HepG2 (cell line): ENCODE data around the gene POLA1. TPM values are rescaled to one million over a fixed set of nuclear protein-coding genes. Genes with fewer than 3 reads are reported as not detected.

Experiments used
- FOSL2 ChIP-seq: sonication (generic); formaldehyde crosslinking; IDR thresholded peaks from 2 replicates; pipeline ENCODE4 v1.4.0; 2020; ENCODE audit warnings: missing genetic modification reagents
- FOXC1 ChIP-seq: sonication (generic); formaldehyde crosslinking; IDR thresholded peaks from 2 replicates; pipeline ENCODE4 v1.8.0; 2022; ENCODE audit warnings: mild to moderate bottlenecking, missing genetic modification reagents, borderline replicate concordance
- KDM1A ChIP-seq: IDR thresholded peaks from 2 replicates; pipeline ENCODE4 v1.6.1; 2016; ENCODE audit warnings: missing compliant biosample characterization
- MED1 ChIP-seq: sonication (generic); formaldehyde crosslinking; IDR thresholded peaks from 2 replicates; pipeline ENCODE4 v1.4.0; 2020; ENCODE audit warnings: missing genetic modification reagents
- MTF2 ChIP-seq: sonication (generic); formaldehyde crosslinking; IDR thresholded peaks from 2 replicates; pipeline ENCODE4 v1.5.0; 2020; ENCODE audit warnings: missing genetic modification reagents, borderline replicate concordance
- POLR2AphosphoS5 ChIP-seq: IDR thresholded peaks from 2 replicates; pipeline ENCODE4 v1.6.1; 2012; ENCODE audit warnings: low read depth, low read length
- REPIN1 ChIP-seq: sonication (generic); formaldehyde crosslinking; IDR thresholded peaks from 2 replicates; pipeline ENCODE4 v1.8.0; 2022; ENCODE audit warnings: missing genetic modification reagents, low read depth, mild to moderate bottlenecking, borderline replicate concordance
- REXO4 ChIP-seq: sonication (generic); formaldehyde crosslinking; IDR thresholded peaks from 2 replicates; pipeline ENCODE4 v1.8.0; 2022; ENCODE audit warnings: missing genetic modification reagents, mild to moderate bottlenecking, borderline replicate concordance
- SOX13 ChIP-seq, 3 experiments: fragments of 450-650 bp in 1 of 3; sonication (generic) in 1 of 3; formaldehyde crosslinking in 1 of 3; IDR thresholded peaks in 2 of 3; conservative IDR thresholded peaks in 1 of 3; 2 replicates each; pipeline versions ENCODE4 v1.5.0 to v1.6.1; 2016 to 2020; ENCODE audit warnings: antibody characterized with exemption in 1 of 3, mild to moderate bottlenecking in 1 of 3, missing compliant biosample characterization in 1 of 3, missing genetic modification reagents in 1 of 3, moderate library complexity in 1 of 3
- TBX3 ChIP-seq: fragments of 450-650 bp; IDR thresholded peaks from 2 replicates; pipeline ENCODE4 v1.6.1; 2017; ENCODE audit warnings: antibody characterized with exemption, mild to moderate bottlenecking, inconsistent platforms, borderline replicate concordance
- THYN1 ChIP-seq: sonication (generic); formaldehyde crosslinking; IDR thresholded peaks from 2 replicates; pipeline ENCODE4 v1.8.1; 2023; ENCODE audit warnings: low read depth, mild to moderate bottlenecking, moderate library complexity, missing genetic modification reagents, borderline replicate concordance
- TOE1 ChIP-seq: sonication (generic); formaldehyde crosslinking; IDR thresholded peaks from 2 replicates; pipeline ENCODE4 v1.4.0; 2020; ENCODE audit warnings: mild to moderate bottlenecking, missing genetic modification reagents
- ZKSCAN5 ChIP-seq: sonication (generic); formaldehyde crosslinking; IDR thresholded peaks from 2 replicates; pipeline ENCODE4 v1.5.1; 2020; ENCODE audit warnings: mild to moderate bottlenecking, missing genetic modification reagents
- ZKSCAN8 ChIP-seq: IDR thresholded peaks from 2 replicates; pipeline ENCODE4 v1.6.1; 2016; ENCODE audit warnings: borderline replicate concordance, missing genetic modification reagents, missing compliant biosample characterization
- ZNF136 ChIP-seq: sonication (generic); formaldehyde crosslinking; IDR thresholded peaks from 2 replicates; pipeline ENCODE4 v1.8.1; 2022; ENCODE audit warnings: low read depth, mild to moderate bottlenecking, moderate library complexity, missing genetic modification reagents
- ZNF274 ChIP-seq: sonication (generic); formaldehyde crosslinking; IDR thresholded peaks from 2 replicates; pipeline ENCODE4 v1.5.1; 2020; ENCODE audit warnings: mild to moderate bottlenecking, missing genetic modification reagents
- ZNF430 ChIP-seq: sonication (generic); formaldehyde crosslinking; IDR thresholded peaks from 2 replicates; pipeline ENCODE4 v1.9.0; 2021; ENCODE audit warnings: mild to moderate bottlenecking, missing genetic modification reagents
- ZNF629 ChIP-seq: sonication (generic); formaldehyde crosslinking; conservative IDR thresholded peaks from 2 replicates; pipeline ENCODE4 v1.5.0; 2020; ENCODE audit warnings: missing genetic modification reagents
- ZNF83 ChIP-seq: sonication (generic); formaldehyde crosslinking; IDR thresholded peaks from 2 replicates; pipeline ENCODE4 v1.4.0; 2020; ENCODE audit warnings: missing genetic modification reagents, mild to moderate bottlenecking, borderline replicate concordance
- ZSCAN31 ChIP-seq: sonication (generic); formaldehyde crosslinking; IDR thresholded peaks from 2 replicates; pipeline ENCODE4 v1.5.0; 2020; ENCODE audit warnings: low read depth, mild to moderate bottlenecking, missing genetic modification reagents
- polyA plus RNA-seq, 8 experiments: library from polyadenylated mRNA; depleted of rRNA in 3 of 8; stranded (reverse) in 7 of 8; unstranded in 1 of 8; fragments of >200 nt; fragmentation: Illumina TruSeq in 4 of 8; extraction: Trizol in 4 of 8; gene quantifications; 2 replicates each; pipeline versions ENCODE4 v1.2.1 to v1.2.3, GENCODE V29; 2011 to 2016; ENCODE audit warnings: low read depth in 4 of 8, missing spikeins in 1 of 8, mixed read lengths in 1 of 8; ENCODE audit not compliant: insufficient read depth in 1 of 8
- total RNA-seq, 5 experiments: library from RNA; depleted of rRNA; stranded (reverse); fragments of >200 nt; fragmentation: Illumina TruSeq; extraction: Trizol; gene quantifications; 2 replicates each; pipeline ENCODE4 v1.2.3, GENCODE V29; 2016; ENCODE audit warnings: low read depth in 1 of 5
- TF ChIP-seq, protein P1 (sequence below), 2 experiments: sonication (generic) in 1 of 2; formaldehyde crosslinking in 1 of 2; IDR thresholded peaks; 2 replicates each; pipeline versions ENCODE4 v1.4.0 to v1.6.1; 2018 to 2020; ENCODE audit warnings: missing genetic modification reagents in 2 of 2, borderline replicate concordance in 1 of 2, low read depth in 1 of 2, mild to moderate bottlenecking in 1 of 2, missing biosample characterization in 1 of 2
- TF ChIP-seq, protein P2 (sequence below): sonication (generic); formaldehyde crosslinking; IDR thresholded peaks from 2 replicates; pipeline ENCODE4 v1.5.1; 2020; ENCODE audit warnings: missing genetic modification reagents, mild to moderate bottlenecking, borderline replicate concordance
- TF ChIP-seq, protein P3 (sequence below): IDR thresholded peaks from 2 replicates; pipeline ENCODE4 v1.6.1; 2012; ENCODE audit warnings: low read depth, low read length, improper control_type of control experiment
- TF ChIP-seq, protein P4 (sequence below): sonication (generic); formaldehyde crosslinking; IDR thresholded peaks from 2 replicates; pipeline ENCODE4 v1.4.0; 2020; ENCODE audit warnings: low read depth, mild to moderate bottlenecking, missing genetic modification reagents

POLA1 gene
- total and polyA plus RNA-seq, 2 of the 13 experiments (the other 11 are each of a cell fraction or from before 2014, with no cell fraction given), result 3.3 to 26.5 TPM

DNA sequence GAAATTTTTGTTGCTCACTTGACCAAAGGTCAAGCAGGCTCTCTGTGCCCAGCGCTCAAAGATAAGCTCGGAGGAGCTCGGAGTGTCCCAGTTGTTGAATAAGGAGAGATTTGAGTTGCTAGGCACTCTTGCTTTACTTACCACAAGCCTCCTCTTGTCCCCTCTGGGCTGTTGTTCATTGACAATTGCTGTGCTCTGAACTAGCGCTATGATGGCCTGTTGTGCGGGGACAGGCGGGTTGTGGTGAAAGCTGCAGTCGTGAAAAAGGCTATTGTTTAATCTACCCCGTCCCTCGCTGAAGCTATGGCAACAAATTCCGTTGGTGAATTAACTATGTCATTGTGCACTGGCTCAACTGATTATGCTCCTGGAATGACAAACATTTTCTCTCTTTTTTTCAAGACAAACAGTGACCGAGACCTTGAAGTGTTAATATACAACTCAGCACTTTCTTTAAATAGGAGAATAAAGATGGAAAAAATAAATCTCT lies 21.0 kb upstream of the POLA1 start (continued):
- 0 out of 2 replicates have a peak, but pooled peaks have one; percentile 10 for TF ChIP-seq FOSL2
- TF ChIP-seq, protein P1, sequence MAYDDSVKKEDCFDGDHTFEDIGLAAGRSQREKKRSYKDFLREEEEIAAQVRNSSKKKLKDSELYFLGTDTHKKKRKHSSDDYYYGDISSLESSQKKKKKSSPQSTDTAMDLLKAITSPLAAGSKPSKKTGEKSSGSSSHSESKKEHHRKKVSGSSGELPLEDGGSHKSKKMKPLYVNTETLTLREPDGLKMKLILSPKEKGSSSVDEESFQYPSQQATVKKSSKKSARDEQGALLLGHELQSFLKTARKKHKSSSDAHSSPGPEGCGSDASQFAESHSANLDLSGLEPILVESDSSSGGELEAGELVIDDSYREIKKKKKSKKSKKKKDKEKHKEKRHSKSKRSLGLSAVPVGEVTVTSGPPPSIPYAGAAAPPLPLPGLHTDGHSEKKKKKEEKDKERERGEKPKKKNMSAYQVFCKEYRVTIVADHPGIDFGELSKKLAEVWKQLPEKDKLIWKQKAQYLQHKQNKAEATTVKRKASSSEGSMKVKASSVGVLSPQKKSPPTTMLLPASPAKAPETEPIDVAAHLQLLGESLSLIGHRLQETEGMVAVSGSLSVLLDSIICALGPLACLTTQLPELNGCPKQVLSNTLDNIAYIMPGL (CRISPR knock-in tag; IDR thresholded peaks at IDR 0.05; ENCODE audit: borderline replicate concordance in 1 of 2, low read depth in 1 of 2), result no peak
- no peak for TF ChIP-seq ZSCAN31 (CRISPR knock-in tag)
- TF ChIP-seq SOX13 (IDR thresholded peaks at IDR 0.05), result no peak
- peak in 1 of 2 experiments; percentile 59; a peak in 2 of 4 replicates for TF ChIP-seq SOX13 (CRISPR knock-in tag; conservative IDR thresholded peaks at IDR 0.05 in 1 of 2, IDR thresholded peaks at IDR 0.05 in 1 of 2)
- no peak for TF ChIP-seq POLR2AphosphoS5
- no peak for TF ChIP-seq ZNF136 (CRISPR knock-in tag)
- TF ChIP-seq, protein P2, sequence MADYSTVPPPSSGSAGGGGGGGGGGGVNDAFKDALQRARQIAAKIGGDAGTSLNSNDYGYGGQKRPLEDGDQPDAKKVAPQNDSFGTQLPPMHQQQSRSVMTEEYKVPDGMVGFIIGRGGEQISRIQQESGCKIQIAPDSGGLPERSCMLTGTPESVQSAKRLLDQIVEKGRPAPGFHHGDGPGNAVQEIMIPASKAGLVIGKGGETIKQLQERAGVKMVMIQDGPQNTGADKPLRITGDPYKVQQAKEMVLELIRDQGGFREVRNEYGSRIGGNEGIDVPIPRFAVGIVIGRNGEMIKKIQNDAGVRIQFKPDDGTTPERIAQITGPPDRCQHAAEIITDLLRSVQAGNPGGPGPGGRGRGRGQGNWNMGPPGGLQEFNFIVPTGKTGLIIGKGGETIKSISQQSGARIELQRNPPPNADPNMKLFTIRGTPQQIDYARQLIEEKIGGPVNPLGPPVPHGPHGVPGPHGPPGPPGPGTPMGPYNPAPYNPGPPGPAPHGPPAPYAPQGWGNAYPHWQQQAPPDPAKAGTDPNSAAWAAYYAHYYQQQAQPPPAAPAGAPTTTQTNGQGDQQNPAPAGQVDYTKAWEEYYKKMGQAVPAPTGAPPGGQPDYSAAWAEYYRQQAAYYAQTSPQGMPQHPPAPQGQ, result no peak
- TF ChIP-seq, protein P3, sequence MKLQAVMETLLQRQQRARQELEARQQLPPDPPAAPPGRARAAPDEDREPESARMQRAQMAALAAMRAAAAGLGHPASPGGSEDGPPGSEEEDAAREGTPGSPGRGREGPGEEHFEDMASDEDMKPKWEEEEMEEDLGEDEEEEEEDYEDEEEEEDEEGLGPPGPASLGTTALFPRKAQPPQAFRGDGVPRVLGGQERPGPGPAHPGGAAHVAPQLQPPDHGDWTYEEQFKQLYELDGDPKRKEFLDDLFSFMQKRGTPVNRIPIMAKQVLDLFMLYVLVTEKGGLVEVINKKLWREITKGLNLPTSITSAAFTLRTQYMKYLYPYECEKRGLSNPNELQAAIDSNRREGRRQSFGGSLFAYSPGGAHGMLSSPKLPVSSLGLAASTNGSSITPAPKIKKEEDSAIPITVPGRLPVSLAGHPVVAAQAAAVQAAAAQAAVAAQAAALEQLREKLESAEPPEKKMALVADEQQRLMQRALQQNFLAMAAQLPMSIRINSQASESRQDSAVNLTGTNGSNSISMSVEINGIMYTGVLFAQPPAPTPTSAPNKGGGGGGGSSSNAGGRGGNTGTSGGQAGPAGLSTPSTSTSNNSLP, result 0 out of 2 replicates have a peak, but pooled peaks have one; percentile 7
- TF ChIP-seq, protein P4, sequence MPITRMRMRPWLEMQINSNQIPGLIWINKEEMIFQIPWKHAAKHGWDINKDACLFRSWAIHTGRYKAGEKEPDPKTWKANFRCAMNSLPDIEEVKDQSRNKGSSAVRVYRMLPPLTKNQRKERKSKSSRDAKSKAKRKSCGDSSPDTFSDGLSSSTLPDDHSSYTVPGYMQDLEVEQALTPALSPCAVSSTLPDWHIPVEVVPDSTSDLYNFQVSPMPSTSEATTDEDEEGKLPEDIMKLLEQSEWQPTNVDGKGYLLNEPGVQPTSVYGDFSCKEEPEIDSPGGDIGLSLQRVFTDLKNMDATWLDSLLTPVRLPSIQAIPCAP (CRISPR knock-in tag), result no peak
- TF ChIP-seq THYN1, result no peak
- TF ChIP-seq FOXC1 (CRISPR knock-in tag), result no peak
- TF ChIP-seq TOE1 (CRISPR knock-in tag), result no peak
- peak; percentile 32; the same call in 1 of the 2 replicates for TF ChIP-seq REPIN1 (CRISPR knock-in tag)
- TF ChIP-seq REXO4 (CRISPR knock-in tag), result no peak
- TF ChIP-seq ZNF274 (CRISPR knock-in tag), result no peak
- TF ChIP-seq KDM1A (CRISPR knock-in tag), result no peak
- no peak for TF ChIP-seq MTF2 (CRISPR knock-in tag)
- TF ChIP-seq TBX3, result no peak
- no peak for TF ChIP-seq MED1 (CRISPR knock-in tag)
- no peak for TF ChIP-seq ZKSCAN5 (CRISPR knock-in tag)
- TF ChIP-seq ZNF629 (CRISPR knock-in tag), result no peak
- TF ChIP-seq ZNF83 (CRISPR knock-in tag), result no peak
- TF ChIP-seq ZNF430, result no peak
- no peak for TF ChIP-seq ZKSCAN8 (CRISPR knock-in tag)
